Posterior vena cava (tissue), 2 donors: ENCODE results near the gene TTC9C. TPM values are rescaled to one million over a fixed set of nuclear protein-coding genes. Genes with fewer than 3 reads are reported as not detected.
A peak's percentile ranks its signal among the peaks of the same experiment; 100 is the strongest.
"Not testable (repeated sequence)": the region's sequence is repeated elsewhere in the genome, so short reads cannot be mapped to it uniquely, and the experiment has no call there.

ENCODE experiments used
- DNase-seq: peaks from one replicate; pipeline ENCODE4 v3.0.0-alpha.2; 2020; ENCODE audit warnings: low spot score
- intact Hi-C, 2 donors: fragments of 100-400 bp; cut with DNase I; formaldehyde crosslinking; loops; one replicate each; pipeline versions ENCODE4 v1.14.1 to v1.14.2; 2022 to 2023
- total RNA-seq, 2 donors: library from RNA; stranded (reverse); fragmentation: NEBNext Ultra II Directional; extraction: Animal tissue kit (Norgen Biotek cat#: 25700); gene quantifications; one replicate each; pipeline ENCODE4 v1.2.1, GENCODE V29; 2021
- donor health status: DM: yes; HTN: yes; CAD: no.
- donor health status: DM: yes; HTN: yes; CAD: no.

TTC9C gene
- total RNA-seq, 2 donors from 2014 or later, result 19.0 to 20.6 TPM

DNA sequence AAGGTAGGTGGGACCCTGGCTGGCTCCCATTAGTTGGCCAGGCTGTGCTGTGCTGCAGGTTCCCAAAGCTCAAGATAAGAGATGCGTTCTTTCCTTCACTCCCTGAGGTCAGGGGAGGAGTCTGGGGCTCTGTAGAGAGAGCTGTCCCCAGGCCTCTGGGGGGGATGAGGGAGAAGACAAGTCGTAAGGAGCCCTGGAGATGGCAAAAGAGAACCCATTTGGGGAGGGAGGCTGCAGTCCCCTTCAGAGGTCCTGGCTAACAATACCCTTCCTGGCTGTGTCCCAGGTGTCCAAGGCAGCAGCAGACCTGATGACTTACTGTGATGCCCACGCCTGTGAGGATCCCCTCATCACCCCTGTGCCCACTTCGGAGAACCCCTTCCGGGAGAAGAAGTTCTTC, 19.9 kb upstream of the TTC9C start:
- no peak for DNase-seq
- intact Hi-C loops, result no loop called here

DNA sequence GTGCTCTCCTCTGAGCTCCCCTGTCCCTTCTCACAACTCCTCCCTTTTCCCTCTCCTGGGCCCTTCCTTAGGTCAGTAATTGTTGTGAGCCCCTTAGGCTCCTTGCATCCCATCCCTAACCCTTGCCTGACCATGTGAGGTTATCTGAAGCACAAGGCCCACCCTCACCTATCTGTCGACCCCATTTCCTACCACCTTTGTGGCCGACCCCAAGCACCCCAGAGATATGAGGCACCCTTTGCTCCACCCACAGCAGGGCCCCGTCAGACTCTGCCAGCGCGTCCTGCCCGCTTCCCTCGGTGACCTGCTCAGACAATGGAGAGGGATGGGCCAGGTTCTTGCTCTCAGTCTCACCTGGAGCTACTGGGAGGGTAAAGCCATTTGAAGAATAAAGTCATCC, 19.5 kb upstream of the TTC9C start:
- DNase-seq, result no peak
- intact Hi-C loops, result no loop called here

DNA sequence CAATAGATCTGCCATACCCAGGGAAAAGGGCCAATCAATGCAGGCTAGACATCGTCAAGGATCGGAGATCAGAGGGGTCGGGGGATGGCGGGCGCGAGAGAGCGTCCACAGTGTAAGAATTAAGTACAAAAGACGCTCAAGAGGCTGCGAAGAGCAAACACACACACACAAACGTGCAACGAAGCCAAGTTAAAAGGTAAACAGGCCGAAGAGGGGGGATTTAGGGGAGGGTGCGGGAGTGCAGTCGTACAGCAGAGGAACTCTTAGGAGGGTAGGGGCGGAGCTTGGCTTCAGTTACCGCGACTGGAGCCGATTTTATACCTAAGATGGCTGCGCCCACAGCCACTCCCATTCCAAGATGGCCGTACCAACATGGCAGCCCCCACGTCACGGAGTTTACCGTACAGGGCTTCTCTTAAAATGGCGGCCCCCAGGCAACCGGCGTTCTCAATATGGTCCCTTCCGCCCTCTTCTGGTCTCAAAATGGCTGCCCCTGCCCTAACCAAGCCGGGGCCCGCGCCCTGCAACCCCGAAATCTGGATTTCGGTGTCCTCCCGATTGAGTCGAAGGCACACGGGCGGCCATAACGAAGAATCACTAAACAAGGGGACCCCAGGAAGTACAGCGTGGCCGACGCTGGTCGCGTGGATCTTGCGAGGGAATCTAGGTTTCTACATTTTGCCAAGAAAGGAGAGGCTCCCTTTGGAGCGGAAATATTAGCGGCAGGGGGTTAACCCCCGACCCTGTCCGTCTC, 18.9 kb upstream of the TTC9C start:
- DNase-seq, result peak; percentile 99
- intact Hi-C loops, result no loop called here

DNA sequence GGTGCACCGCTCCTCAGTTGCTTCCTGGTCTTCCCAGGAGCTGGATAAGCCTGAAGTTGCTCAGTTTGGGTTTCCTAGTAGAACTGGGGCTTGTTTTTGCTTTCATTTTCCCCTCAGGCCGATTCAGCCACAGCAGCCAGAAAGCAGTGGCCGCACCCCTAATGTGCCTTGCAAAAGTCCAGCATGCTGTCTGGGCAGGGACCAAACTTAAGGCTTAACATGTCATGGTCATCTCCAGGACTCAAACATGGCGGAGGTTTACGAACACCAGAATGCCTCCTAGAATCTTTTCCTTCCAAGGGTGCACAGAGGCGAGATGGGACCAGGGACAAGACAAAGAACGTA, 18.3 kb upstream of the TTC9C start:
- no peak for DNase-seq
- intact Hi-C loops, result no loop called here

DNA sequence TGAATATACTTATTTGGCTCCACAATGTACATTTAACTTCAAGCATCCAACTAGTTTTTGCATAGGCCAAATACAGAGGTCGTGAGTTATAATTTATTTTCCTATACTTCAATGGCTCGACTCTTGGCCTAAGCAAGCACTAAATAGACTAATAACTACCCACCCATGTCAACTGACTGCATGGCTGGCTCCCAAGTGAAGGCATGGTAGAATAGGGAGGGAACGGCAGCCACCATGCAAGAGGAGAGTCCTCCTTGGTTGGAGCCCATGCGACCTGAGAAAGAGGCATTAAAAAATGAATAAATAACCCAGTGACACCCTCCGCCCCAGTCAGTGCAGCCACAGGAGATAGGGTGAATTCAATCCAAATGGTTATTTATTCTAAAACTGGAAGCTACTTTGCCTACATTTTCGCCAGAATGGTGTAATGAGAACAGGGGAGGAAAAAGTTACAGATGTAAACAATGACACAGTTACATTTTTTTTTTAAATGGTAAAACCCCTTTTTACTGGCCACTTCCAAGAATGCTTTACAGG, 15.9 kb upstream of the TTC9C start:
- DNase-seq, result no peak
- intact Hi-C loops, result no loop called here

DNA sequence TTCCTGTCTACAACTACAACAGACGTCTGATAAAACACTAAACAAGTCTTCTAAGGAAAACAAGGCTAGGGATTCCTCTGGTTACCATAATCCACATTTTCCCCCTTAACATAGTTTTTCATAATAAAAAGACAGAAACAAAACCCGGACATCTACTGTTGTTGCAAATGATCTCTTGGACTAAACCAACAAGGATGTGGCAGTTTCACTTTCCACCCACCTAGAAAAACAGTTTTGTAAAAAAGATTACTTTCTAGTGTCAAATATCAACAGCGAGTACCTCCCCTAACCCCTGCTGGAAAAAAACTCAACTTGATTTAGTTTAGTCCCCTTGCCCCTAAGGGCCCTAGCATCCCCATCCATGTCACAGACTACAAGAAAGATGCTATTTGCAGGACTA, 15.4 kb upstream of the TTC9C start:
- no peak for DNase-seq
- intact Hi-C loops, result no loop called here

DNA sequence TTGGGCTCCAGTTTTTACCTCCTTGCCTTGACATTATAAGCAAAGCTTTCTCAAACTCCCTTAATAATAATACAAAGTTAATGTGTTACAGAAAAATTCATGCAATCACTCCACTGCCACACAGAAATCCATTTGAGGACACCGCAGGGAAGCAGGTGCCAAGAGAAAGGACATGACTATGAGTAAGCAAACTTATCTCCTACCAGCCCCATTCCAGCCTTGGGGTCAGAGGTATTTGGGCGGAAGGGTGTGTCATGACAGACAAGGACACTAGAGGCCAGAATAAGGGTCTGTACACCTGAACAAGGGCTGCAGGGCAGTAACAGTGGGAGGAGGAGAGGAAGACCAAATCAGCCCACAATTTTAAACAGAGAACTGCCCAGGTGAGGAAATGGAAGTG, 14.9 kb upstream of the TTC9C start:
- intact Hi-C loops, result no loop called here

DNA sequence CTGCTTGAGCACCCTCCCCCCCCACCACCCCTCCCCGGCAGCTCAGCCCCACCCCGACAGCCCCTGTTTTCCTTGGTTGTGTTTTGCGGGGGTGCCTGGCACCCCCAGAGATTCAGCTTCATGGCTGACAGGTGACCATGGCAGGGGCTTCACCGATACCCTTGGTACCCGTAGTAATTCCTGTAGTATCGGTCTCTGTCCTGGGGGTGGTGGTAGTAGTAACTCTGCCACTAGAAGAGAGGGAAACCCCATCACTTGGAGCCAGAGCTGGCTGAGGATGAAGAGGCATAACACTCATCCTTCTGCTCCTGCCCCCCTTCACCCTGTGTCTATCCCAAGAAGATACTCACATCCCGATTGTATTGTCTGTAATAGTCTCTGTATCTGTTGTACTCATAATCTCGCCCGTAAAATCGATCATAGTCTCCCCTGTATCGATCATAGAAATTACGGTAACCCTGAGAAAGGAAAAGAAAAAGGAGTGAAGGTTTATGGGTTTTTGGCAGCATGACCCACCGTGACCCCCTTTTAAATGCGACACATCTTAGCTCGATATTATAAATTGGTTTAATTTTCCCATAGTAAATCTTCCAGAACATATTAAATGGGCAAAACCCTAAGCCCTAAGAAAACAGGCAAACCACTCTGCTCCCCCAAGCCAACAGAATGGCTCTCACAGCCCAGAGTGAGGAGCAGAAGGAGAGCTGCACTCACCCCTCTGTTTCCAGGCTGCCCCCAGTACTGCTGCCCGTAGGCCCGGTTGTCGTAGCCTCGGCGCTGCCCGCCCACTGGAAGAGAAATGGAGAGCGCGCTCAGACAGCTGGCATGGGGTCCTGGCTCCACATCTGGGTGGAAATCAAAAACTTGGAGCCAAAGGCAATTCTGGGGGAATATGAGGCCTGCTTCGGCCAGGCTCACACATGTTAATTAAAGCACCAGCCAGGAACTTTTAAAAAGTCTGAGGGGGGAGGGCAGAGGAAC, 12.8 kb upstream of the TTC9C start:
- no peak for DNase-seq
- intact Hi-C loops, result loop anchor here in 1 of 2 donors (1.0 kb wide), 1 partner anchor 47 kb away; no protein-coding TSS in a partner anchor

More for the DNA sequence above, 14.9 kb upstream of the TTC9C start:
- no peak for DNase-seq

DNA sequence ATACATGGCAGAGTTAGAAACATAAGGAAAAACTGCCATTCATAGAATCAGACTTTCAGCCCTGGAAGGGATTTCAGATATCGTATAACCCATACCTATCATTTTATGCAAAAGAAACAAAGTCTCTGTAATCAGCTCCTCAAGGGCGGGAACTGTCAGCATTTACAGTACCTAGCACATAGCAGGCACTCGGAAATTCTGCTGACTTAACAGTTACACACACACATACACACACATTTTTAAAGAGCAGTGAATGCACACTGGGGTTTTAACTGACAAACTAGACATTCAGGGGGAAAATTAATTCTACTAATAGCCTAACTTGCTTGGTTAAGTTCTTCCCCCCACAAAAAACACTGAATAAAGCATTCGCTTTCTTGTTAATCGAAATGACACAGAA, 12.1 kb upstream of the TTC9C start:
- DNase-seq, result no peak
- intact Hi-C loops, result no loop called here

DNA sequence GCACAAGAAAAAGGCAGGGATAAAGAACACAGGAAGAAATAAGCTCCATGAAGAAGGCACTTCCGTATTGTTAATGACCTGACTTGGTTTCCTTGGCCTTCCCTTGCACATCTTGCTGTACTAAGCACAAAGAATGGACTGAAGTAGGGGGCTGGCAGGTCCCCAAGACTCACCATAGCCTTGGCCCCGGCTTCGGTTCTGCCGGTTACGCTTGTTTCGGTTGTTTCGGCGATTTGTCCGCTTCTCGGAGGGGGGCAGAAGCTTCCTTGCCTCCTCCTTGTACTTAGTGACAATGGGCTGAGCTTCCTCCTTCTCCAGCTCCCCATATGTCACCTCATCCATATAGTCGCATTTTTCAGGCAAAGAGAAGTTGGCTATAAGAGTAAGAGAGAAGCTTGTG, 11.5 kb upstream of the TTC9C start:
- DNase-seq, result no peak
- intact Hi-C loops, result no loop called here

DNA sequence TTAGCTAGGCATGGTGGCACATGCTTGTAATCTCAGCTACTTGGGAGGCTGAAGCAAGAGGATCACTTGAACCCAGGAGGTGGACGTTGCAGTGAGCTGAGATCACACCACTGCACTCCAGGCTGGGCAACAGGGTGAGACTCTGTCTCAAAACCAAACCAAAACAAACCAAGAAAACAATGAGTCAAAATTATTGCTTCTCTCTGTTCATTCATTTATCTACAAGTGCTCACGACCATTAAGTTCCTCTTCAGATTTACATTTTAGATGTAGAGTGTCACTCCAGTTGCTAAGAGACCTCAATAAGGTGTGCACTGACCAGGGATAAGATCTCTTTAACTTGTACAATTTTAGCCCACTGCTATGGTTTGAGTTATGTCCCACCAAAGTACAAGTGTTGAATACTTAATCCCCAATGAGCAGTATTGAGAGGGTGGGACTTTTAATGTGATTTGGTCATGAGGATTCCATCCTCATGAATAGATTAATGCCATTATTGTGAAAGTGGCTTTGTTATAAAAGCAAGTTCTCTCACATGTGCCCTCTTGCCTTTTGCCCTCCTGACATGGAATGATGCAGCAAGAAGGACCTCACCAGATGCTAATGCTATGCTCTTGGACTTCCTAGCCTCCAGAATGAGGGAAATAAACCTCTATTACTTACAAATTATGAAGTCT, 8.8 kb upstream of the TTC9C start:
- intact Hi-C loops, result no loop called here
- no peak for DNase-seq

DNA sequence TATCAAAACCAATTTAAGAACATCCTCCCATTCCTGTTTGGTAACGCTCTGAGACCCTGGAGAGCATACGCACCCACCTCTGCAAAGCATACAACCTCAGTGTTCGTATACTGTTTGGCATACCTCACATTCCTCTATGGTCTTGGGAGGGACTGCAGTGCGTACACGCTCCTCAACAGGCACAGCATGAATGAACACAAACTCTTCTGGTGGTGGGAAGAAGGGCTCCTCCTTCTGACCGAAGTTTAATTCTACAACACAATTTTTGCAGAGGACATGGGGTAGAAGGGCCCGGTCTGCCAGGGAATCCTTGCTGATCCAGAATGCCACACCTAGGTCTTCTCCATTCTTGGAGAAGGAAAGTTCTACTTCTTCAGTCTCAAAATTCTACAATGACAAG, 6.3 kb upstream of the TTC9C start:
- intact Hi-C loops, result no loop called here
- no peak for DNase-seq

DNA sequence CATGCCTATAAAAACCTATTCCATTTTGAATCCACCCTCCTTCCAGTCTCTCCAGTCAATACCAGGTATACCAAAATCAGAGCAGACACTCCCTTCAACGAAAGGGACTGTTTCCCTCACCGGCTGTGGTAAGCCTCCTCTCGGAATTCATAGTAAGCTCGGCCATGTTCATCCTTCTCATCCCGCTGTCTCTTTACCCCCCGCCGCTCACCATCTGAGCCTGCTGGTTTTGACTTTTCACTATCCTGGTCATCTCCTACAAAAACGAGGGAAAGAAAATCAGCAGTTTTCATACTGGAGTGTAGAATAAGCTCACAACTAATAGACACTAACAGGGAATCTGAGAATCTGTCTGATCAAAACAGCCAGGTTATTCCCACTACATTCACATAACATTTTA, 4.1 kb upstream of the TTC9C start:
- intact Hi-C loops, result no loop called here
- no peak for DNase-seq

DNA sequence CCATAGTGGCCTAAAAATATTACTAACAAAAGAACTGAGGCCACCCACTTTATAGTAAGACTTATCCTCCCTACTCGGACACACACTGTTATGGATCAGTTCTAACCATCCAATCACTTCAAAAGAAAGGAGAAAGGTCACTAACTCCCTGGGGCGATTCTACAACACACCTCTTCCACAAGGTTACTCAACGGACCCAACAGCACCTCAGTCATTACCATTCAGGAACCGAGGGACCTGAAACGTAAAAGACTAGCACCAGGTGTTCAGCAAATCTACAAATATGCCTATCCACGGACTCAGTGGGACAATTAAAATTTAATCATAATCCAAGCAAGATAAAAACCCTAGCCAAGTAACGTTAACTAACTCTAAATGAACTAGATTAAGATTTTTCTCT, 2.6 kb upstream of the TTC9C start:
- intact Hi-C loops, result no loop called here

DNA sequence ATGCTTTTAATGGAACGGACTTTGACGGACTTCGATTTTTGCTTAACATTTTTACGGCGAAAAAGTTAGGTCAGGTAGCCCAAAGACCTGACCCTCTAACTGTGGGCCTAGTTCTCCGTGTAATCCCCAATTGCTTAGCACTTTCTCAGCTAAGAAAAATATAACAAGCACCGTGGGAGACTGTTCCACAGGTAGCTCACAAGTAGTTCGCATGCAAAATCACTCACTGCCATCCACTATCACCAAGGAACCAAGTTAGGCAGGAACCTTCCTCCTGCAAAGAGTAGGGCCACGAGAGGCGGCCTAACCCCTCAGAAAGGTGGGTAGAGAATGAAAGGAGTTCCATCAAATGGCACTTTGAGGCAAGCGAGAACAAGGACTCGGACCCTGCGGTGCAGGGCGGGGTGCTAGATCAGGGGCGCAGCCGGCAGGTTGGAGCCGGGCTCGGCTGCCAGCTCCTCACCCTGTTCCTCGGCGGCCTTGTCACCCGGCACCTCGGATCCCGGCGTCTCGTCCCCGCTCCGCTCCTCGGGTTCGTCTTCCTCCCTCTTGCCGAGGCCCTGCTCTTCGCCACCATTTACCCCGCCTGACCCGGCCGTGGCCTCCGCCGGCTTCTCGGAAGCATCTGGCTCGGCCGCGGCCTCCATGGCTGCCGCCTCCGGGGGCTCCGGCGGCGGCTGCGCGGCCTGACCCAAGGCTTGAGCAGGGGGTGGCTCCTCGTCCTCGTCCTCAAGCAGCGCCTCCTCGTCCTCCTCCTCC, 2.0 kb upstream of the TTC9C start:
- DNase-seq, result no peak

More for the DNA sequence above, 2.6 kb upstream of the TTC9C start:
- DNase-seq, result no peak

DNA sequence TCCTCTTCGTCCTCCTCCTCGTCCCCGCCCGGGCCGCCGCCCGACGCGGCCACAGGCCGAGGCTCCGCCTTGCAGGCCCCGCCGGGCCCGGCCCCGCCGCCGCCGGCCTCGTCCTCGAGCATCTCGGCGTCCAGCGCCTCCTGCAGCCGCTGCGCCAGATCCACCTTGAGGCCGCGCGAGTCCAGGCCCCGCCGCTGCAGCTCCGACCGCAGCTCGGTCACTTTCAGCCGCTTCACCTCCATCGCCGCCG, 1.4 kb upstream of the TTC9C start:
- intact Hi-C loops, result no loop called here
- DNase-seq, result no peak

More for the DNA sequence above, 2.0 kb upstream of the TTC9C start:
- intact Hi-C loops, result no loop called here

DNA sequence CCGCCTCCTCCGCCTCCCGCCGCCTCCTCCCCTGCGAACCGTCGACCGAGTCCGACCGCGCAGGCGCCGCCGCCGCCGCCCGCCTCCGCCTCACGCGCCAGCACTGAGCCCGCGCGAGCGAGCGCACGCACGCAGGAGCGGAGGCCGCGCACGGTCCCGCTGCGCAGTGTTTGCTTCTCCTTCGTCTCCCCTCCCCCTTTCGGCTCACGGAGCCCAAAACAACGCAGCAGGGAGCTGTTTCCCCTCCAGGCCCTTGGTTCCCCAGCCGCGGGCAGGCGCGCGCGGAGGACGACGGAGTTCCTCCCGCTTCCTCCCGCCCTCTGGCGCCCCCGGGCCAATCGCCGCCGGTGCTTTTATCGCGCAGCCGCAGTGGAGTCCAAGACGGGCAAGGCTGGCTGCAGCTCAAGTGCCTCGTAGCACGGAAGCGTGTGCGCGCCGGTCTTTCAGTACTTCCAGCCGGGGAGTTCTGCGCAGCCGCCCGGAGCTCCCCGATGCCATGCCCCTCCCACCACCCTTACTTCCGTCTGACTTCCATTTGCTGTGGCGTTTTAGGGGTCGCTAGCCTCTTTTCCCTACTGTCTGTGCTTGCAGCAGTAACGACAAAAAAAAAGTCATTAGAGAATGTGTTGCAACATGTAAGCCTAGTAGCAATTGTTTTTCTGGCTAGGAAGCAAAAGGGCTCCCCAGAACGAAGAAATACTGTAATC, 968 bp upstream of the TTC9C start, which contains the start of gene HNRNPUL2:
Gene HNRNPUL2 (minus strand): TSS at position 293 of the 707 bp plus-strand sequence. CDS start 301 bp downstream, outside the sequence.
- peak; percentile 100 for DNase-seq
- intact Hi-C loops, result no loop called here

DNA sequence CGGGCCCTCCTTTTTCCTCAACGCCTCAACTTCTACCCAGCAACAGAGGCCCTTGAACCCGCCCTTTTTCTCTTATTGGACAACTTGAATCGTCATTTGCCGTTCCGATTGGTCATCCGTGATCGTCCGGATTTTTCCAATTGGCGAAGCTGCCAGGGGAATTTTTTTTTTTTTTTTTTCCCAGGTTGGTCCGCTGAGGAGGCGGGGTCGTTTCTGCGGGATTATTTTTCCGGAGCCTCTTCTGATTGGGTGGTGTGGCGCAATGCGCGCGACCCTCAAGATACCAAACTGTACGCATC, 465 bp upstream of the TTC9C start:
- DNase-seq, result peak; percentile 92
- intact Hi-C loops, result no loop called here

DNA sequence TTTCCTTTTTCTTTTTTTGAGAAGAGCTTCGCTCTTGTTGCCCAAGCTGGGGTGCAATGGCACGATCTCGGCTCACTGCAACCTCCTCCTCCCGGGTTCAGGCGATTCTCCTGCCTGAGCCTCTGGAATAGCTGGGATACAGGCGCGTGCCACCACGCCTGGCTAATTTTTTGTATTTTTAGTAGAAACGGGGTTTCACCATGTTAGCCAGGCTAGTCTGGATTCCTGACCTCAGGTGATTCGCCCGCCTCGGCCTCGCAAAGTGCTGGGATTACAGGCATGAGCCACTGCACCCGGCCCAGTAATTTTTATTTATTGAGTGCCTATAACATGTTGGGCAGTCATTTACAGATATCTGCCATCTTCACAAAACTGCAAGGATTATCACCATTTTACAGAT, 1.8 kb downstream of the TTC9C start:
- intact Hi-C loops, result loop anchor here in 1 of 2 donors (2.0 kb wide), 1 partner anchor 19 kb away; no protein-coding TSS in a partner anchor
- DNase-seq, result not testable (repeated sequence)
